Astrocyte of the spinal cord (primary cell): ENCODE data around the gene EDARADD.

Source experiments
- DNase-seq: peaks from one replicate; pipeline ENCODE4 v3.0.0; 2011; ENCODE audit warnings: low read depth, low spot score
- H3K4me3 ChIP-seq: 2 replicates; pipeline ENCODE4 v1.5.1; 2011; ENCODE audit warnings: low read depth, mild to moderate bottlenecking, low read length, moderate library complexity
- CTCF ChIP-seq: IDR thresholded peaks from 2 replicates; pipeline ENCODE4 v1.5.1; 2012; ENCODE audit warnings: low read depth, mild to moderate bottlenecking, low read length, inconsistent platforms
- in situ Hi-C: cut with HindIII; loops from 2 replicates; pipeline ENCODE4 v1.10.0; 2017; ENCODE audit warnings: low sequenced_read_pairs

EDARADD gene

GRCh38 chr1:236371083-236371482 lies 23.0 kb upstream of the EDARADD start:
- no peak for DNase-seq
- no peak for TF ChIP-seq CTCF
- in situ Hi-C loops: no loop called here
- no peak overlapping the region for H3K4me3 ChIP-seq

GRCh38 chr1:236377832-236378535 lies 16.1 kb upstream of the EDARADD start:
- no peak overlapping the region for H3K4me3 ChIP-seq
- TF ChIP-seq CTCF: no peak
- in situ Hi-C loops: no loop called here
- DNase-seq: no peak

- no peak overlapping the region for H3K4me3 ChIP-seq
- no peak for TF ChIP-seq CTCF
- DNase-seq: no peak
- in situ Hi-C loops: no loop called here
These were observed 12.4 kb upstream of the EDARADD start for GRCh38 chr1:236381565-236382158.

GRCh38 chr1:236388332-236388731 lies 5.8 kb upstream of the EDARADD start:
- no peak overlapping the region for H3K4me3 ChIP-seq
- no peak for TF ChIP-seq CTCF
- no peak for DNase-seq
- in situ Hi-C loops: no loop called here

- in situ Hi-C loops: no loop called here
- no peak for DNase-seq
- H3K4me3 ChIP-seq: no peak overlapping the region
- TF ChIP-seq CTCF: no peak
These were observed 4.8 kb upstream of the EDARADD start for GRCh38 chr1:236389253-236389652.

GRCh38 chr1:236391008-236391407 lies 3.1 kb upstream of the EDARADD start:
- no peak for TF ChIP-seq CTCF
- in situ Hi-C loops: no loop called here
- DNase-seq: no peak
- no peak overlapping the region for H3K4me3 ChIP-seq
